ENCODE results near the gene NFIB.

DNA sequence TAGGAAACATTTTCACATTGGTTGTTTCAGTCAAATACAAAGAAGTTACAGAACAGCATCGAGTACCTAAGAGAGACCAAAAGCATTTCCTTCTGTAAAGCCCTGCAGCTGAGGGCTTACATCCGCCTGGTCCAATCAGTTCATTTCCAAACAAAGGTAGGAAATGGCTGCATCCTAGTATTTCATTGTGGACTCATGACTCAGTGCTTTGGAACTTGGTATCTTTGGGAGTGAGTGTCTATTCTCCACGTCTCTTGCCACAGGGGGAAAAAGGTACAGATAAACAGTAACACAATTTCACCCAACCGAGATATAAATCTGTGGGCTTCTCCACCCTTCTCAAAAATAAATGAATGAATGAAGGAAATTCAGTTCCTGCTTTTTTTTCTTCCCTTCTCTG is 75.4 kb downstream of the NFIB start:
- TF ChIP-seq CTCF (conservative IDR thresholded peaks at IDR 0.05) (no peak), EZH2 (IDR thresholded peaks at IDR 0.05; ENCODE audit: low read depth) (no peak)

Data from PC-9 (cell line).